GM12873 (cell line): ENCODE data around the gene TSPAN11.

Experiments used
- TF ChIP-seq, protein P1 (sequence below): IDR thresholded peaks from 2 replicates; pipeline ENCODE4 v1.5.1; 2012; ENCODE audit warnings: low read depth, mild to moderate bottlenecking, moderate library complexity, low read length, control low read depth; ENCODE audit not compliant: insufficient read depth; ENCODE audit errors: missing control alignments

Gene TSPAN11, protein sequence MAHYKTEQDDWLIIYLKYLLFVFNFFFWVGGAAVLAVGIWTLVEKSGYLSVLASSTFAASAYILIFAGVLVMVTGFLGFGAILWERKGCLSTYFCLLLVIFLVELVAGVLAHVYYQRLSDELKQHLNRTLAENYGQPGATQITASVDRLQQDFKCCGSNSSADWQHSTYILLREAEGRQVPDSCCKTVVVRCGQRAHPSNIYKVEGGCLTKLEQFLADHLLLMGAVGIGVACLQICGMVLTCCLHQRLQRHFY

DNA sequence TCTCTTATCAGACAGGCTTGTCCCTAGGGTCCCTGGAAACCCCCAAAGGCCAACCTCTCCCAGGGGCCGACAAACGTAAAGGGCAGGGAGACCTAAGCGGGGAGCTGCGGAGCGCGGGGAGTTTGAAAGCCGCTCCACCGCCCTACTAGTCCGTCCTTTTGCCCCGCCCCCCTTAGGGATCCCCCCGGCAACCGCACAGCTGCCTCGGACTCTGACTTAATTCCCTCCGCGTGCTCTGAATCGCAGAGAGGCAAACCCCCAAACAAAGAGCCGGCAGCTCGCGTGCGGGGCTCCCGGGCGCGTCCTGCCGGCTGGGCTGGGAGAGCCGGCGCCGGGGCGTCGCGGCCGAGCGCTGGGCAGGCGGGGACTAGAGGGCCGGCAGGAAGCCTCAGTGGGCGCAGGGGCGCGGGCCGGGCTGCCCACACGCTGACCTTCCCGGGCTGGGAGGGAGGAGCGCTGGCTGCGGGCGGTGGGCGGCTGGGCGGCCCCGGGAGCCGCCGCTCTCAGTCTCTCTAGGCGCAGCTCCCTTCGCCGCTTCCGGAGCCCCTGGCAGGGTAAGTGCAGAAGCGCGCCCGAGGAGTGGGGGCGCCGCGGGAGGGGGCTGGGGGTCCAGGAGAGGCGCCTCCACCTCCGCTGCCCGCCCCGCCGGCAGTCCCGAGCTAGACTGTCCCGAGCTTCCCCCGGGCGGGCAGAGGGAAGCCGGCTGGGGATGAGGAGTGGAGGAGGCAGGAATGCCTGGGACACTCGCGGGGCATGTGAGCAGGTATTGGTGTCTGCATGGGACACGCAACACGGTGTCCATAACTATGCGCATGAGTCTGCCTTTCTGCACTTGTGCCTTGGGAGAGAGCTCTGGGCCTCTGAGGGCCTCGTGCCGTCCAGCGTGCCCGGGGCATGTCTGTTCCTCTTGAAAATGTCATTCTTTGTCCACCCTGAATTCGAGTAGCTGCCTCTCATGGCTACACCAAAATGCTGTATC, at the start of gene TSPAN11:
TSPAN11 (plus strand) TSS at position 506 of the 979 bp plus-strand sequence. CDS start 27,244 bp downstream, outside the sequence.
- TF ChIP-seq, protein P1, sequence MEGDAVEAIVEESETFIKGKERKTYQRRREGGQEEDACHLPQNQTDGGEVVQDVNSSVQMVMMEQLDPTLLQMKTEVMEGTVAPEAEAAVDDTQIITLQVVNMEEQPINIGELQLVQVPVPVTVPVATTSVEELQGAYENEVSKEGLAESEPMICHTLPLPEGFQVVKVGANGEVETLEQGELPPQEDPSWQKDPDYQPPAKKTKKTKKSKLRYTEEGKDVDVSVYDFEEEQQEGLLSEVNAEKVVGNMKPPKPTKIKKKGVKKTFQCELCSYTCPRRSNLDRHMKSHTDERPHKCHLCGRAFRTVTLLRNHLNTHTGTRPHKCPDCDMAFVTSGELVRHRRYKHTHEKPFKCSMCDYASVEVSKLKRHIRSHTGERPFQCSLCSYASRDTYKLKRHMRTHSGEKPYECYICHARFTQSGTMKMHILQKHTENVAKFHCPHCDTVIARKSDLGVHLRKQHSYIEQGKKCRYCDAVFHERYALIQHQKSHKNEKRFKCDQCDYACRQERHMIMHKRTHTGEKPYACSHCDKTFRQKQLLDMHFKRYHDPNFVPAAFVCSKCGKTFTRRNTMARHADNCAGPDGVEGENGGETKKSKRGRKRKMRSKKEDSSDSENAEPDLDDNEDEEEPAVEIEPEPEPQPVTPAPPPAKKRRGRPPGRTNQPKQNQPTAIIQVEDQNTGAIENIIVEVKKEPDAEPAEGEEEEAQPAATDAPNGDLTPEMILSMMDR, result no peak

DNA sequence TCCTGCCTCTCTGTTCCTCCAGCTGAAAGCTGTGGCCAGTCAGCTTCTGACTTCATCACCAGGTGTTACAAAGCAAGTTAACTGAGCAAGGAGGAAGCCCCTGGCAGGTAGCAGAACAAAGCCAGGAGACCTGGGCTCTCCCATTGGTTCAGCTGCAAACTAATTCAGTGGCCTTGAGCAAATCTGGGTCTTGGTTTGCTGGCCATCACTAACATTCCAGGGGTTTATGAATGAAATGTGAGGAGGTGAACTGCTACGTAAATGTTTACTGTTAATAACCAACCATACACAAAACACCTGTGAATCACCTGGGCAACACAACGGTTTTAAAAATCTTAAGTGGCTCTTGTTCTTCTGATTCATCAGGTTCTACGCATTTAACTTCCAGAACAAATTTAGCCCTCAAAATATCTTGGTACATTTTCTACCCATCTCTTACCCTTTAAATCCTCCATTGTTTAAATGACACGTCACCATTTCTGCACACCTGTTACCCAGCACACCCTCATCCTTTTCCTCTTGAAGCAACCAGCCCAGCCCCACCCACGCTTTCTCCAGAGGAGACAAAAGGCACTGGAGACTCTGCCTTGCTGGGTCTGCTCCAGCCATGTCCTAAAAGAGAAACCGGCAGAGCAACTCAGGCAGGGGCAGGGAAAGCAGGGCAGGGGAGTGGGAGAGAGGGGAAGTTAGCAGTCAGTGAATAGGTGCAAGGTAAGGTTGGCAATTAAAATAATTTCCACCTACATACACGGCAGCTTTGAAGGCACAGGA, 49.3 kb upstream of the TSPAN11 start:
- TF ChIP-seq, protein P1, result no peak

DNA sequence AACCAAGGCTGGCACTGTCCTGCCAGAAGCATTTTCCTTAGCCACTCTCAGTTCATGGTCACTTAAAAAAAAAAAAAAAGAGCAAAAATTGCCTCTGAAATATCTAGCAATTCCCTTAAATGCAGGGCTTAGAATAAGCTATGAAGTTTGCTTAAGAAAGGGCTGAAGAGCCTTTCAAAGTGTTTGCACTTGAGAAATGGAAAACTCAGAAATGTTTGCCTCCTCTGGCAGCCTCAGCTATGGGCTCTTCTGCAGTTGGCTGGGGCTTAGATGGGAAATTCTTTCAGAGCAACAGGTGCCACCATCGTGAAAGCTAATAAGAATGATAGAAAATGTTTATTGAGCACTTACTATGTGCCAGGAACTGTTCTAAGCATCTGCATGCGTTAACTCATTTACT, 48.5 kb upstream of the TSPAN11 start:
- TF ChIP-seq, protein P1, result no peak

DNA sequence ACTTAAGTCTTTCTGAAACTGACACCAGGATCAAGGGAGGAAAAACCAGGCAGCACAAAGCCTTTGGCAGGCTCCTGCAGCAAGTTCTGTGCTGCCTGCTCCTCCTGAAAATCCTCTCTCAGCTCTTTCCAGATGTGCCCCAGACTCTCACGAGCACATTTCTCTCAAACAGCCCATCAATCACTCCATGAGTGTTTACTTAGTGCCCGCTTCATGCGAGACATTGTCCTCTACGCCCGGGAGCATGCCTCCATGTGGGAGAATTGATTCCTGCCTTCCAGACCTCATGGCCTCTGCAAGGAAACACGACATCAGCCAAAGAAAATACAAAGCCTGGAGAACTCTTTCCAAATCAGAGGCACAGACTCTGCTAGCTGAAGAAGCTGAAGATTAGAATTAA, 46.5 kb upstream of the TSPAN11 start:
- TF ChIP-seq, protein P1, result no peak

DNA sequence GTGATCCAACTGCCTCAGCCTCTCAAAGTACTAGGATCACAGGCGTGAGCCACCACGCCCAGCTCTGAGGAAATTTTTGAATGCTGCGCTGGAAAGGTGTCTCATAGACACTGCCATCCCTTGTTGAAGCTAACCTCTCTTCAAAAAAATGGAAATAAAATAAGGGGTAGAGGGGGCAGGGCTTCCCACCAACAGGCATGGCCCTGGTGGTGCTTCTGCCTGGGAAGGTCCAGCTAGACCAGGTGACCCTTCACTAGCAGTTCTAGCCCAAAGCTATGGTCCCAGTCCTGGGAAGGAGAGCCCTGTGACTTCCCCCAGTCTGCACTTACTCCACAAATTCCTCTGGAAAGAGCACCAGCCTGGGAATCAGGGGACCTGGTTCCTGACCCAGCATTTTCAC, 45.7 kb upstream of the TSPAN11 start:
- TF ChIP-seq, protein P1, result no peak

DNA sequence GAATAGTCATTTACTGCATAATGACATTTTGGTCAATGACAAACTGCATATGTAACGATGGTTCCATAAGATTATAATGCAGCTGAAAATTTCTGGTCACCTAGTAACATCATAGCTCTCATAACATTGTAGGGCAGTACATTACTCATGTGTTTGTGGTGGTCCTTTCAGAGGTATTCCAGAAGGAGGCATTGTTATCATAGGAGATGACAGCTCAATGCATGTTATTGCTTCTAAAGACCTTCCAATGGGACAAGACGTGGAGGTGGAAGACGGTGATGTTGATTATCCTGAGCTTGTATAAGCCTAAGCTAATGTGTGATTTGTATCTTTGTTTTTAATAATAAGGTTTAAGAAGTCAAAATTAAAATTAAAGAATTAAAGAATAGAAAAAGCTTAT, 43.8 kb upstream of the TSPAN11 start:
- TF ChIP-seq, protein P1, result no peak
